ENCODE results near the gene GATAD2B. TPM values are rescaled to one million over a fixed set of nuclear protein-coding genes. Genes with fewer than 3 reads are reported as not detected.

The GATAD2B gene
- total RNA-seq, 2 experiments from 2014 or later = 59.5 to 59.8 TPM

DNA sequence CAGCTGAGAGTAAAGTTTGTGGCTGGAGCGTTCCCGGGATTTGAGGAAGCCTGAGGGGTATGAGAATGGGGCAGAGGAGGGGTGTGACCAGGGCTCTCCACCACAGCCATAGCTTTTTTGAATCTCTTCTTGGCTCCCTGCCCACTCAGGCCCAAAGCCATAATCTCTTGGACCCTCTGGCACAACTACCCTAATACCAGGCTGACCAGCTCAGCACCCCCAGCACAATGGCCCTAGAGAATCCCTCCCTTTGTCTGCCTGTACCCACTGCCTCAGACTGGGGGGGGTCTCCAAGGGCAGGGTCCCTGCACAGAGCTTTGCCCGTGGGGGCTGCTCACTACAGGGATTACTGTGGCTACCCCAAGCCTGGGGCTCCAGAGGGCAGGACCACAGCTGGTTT lies 16.2 kb upstream of the GATAD2B start:
- Mint-ChIP-seq H3K4me3 (no peak overlapping the region), H3K9me3 (no peaks in the 10 kb centered on the region), H3K36me3 (ENCODE audit: low read depth) (peaks cover 60% of the 10 kb centered on the region), H3K27ac (no peak overlapping the region), H3K27me3 (no peaks in the 10 kb centered on the region), H3K4me1 (ENCODE audit: low read depth) (peaks cover 17% of the 10 kb centered on the region)
- ChIA-PET CTCF (interaction anchor here (1.4 kb wide), 1 partner anchor 10 kb away, joined by 4 read pairs; no protein-coding TSS in a partner anchor), POLR2A (interaction anchor here (1.1 to 8.9 kb wide), 4 partner anchors 10 to 51 kb away, joined by 4 to 126 read pairs (median 10); partner anchors contain the start of genes GATAD2B and RPS27)
- no peak for ATAC-seq
- TF ChIP-seq, protein P1, sequence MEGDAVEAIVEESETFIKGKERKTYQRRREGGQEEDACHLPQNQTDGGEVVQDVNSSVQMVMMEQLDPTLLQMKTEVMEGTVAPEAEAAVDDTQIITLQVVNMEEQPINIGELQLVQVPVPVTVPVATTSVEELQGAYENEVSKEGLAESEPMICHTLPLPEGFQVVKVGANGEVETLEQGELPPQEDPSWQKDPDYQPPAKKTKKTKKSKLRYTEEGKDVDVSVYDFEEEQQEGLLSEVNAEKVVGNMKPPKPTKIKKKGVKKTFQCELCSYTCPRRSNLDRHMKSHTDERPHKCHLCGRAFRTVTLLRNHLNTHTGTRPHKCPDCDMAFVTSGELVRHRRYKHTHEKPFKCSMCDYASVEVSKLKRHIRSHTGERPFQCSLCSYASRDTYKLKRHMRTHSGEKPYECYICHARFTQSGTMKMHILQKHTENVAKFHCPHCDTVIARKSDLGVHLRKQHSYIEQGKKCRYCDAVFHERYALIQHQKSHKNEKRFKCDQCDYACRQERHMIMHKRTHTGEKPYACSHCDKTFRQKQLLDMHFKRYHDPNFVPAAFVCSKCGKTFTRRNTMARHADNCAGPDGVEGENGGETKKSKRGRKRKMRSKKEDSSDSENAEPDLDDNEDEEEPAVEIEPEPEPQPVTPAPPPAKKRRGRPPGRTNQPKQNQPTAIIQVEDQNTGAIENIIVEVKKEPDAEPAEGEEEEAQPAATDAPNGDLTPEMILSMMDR (IDR thresholded peaks at IDR 0.05) = no peak
- intact Hi-C loops (cut with micrococcal nuclease) = no loop called here
- DNase-seq = no peak

GRCh38 chr1:153937331-153937730 lies 14.6 kb upstream of the GATAD2B start:
- Mint-ChIP-seq H3K4me1 (ENCODE audit: low read depth) (peaks cover 6% of the 10 kb centered on the region), H3K36me3 (ENCODE audit: low read depth) (peaks cover 54% of the 10 kb centered on the region), H3K9me3 (no peaks in the 10 kb centered on the region), H3K27ac (no peak overlapping the region), H3K4me3 (no peak overlapping the region), H3K27me3 (no peaks in the 10 kb centered on the region)
- TF ChIP-seq, protein P1 (IDR thresholded peaks at IDR 0.05) = no peak
- no peak for DNase-seq
- ChIA-PET POLR2A (interaction anchor here (1.5 to 3.6 kb wide), 2 partner anchors 9 to 14 kb away, joined by 5 to 17 read pairs; no protein-coding TSS in a partner anchor), CTCF (no interaction called here)
- no peak for ATAC-seq
- intact Hi-C loops (cut with micrococcal nuclease) = no loop called here

- CTCF ChIA-PET = no interaction called here
These were observed 13.4 kb upstream of the GATAD2B start for GRCh38 chr1:153936011-153936802.

DNA sequence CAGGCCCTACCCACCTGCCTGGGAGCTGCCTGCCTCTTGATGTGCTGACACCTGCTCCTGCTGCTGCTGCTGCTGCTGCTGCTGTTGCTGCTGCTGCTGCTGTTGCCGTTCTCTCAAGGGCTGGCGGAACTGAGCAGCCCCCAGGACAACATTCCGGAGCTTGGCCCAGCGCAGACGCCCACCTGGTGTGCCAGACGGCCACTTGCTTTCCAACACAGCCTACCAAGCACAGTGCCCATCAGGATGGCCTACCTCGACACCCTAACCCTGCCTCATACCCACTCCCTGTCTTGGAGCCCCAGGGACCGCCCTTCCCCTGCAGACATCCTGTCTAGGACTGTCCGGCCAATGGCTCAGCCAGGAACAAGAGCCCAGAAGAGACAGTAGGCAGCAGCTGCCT lies 12.0 kb upstream of the GATAD2B start:
- peaks cover 42% of the 10 kb centered on the region for H3K36me3 Mint-ChIP-seq (ENCODE audit: low read depth)

More at GRCh38 chr1:153936011-153936802, 13.4 kb upstream of the GATAD2B start:
- H3K4me1 Mint-ChIP-seq (ENCODE audit: low read depth) = peaks cover 6% of the 10 kb centered on the region
- H3K27me3 Mint-ChIP-seq = no peaks in the 10 kb centered on the region
- POLR2A ChIA-PET = interaction anchor here (0.9 to 1.5 kb wide), 2 partner anchors 13 to 27 kb away, joined by 3 to 5 read pairs; partner anchors contain the start of gene SLC39A1
- intact Hi-C loops (cut with micrococcal nuclease) = no loop called here
- ATAC-seq = no peak
- peaks cover 52% of the 10 kb centered on the region for H3K36me3 Mint-ChIP-seq (ENCODE audit: low read depth)
- TF ChIP-seq, protein P1 (IDR thresholded peaks at IDR 0.05) = no peak
- DNase-seq = no peak
- H3K9me3 Mint-ChIP-seq = no peaks in the 10 kb centered on the region
- H3K4me3 Mint-ChIP-seq = no peak overlapping the region
- H3K27ac Mint-ChIP-seq = peak overlapping the region; percentile 13

More for the DNA sequence above, 12.0 kb upstream of the GATAD2B start:
- TF ChIP-seq, protein P1 (IDR thresholded peaks at IDR 0.05) = no peak
- no peaks in the 10 kb centered on the region for H3K9me3 Mint-ChIP-seq
- DNase-seq (no peak), ATAC-seq (no peak)
- intact Hi-C loops (cut with micrococcal nuclease) = no loop called here
- peaks cover under 1% of the 10 kb centered on the region for H3K4me1 Mint-ChIP-seq (ENCODE audit: low read depth)
- ChIA-PET POLR2A (interaction anchor here (0.8 to 1.7 kb wide), 5 partner anchors 9 to 15 kb away, joined by 3 to 13 read pairs (median 4); no protein-coding TSS in a partner anchor), CTCF (interaction anchor here (1.0 kb wide), 1 partner anchor 12 kb away, joined by 3 read pairs; no protein-coding TSS in a partner anchor)
- H3K4me3 Mint-ChIP-seq = no peak overlapping the region
- H3K27ac Mint-ChIP-seq = no peak overlapping the region
- H3K27me3 Mint-ChIP-seq = no peaks in the 10 kb centered on the region

Data from activated CD8-positive, alpha-beta T cell treated with anti-CD3 and anti-CD28 coated beads for 36 hours (primary cell).